Subcutaneous abdominal adipose tissue (tissue), 5 donors: ENCODE data around the gene TMEM266.

Experiments used
- H3K27ac ChIP-seq: one replicate; pipeline ENCODE4 v1.7.0; 2013; ENCODE audit warnings: low read depth, mild to moderate bottlenecking, inconsistent platforms, low read length, moderate library complexity
- H3K27me3 ChIP-seq, 5 donors: one replicate each; pipeline ENCODE4 v1.7.0; 2013; ENCODE audit warnings: low read length in 5 of 5, inconsistent platforms in 1 of 5; ENCODE audit not compliant: control insufficient read depth in 5 of 5, insufficient read depth in 4 of 5
- H3K36me3 ChIP-seq, 5 donors: one replicate each; pipeline ENCODE4 v1.7.0; 2013; ENCODE audit warnings: low read length in 5 of 5; ENCODE audit not compliant: control insufficient read depth in 5 of 5, insufficient read depth in 5 of 5
- H3K4me1 ChIP-seq, 5 donors: one replicate each; pipeline ENCODE4 v1.7.0; 2013; ENCODE audit warnings: low read length in 5 of 5, mild to moderate bottlenecking in 3 of 5, moderate library complexity in 1 of 5; ENCODE audit not compliant: control insufficient read depth in 5 of 5, insufficient read depth in 5 of 5
- H3K4me3 ChIP-seq, 5 donors: one replicate each; pipeline ENCODE4 v1.7.0; 2013; ENCODE audit warnings: low read length in 5 of 5, low read depth in 1 of 5
- H3K9ac ChIP-seq, 5 donors: one replicate each; pipeline ENCODE4 v1.7.0; 2013; ENCODE audit warnings: low read length in 5 of 5, mild to moderate bottlenecking in 4 of 5, moderate library complexity in 3 of 5
- H3K9me3 ChIP-seq, 5 donors: one replicate each; pipeline ENCODE4 v1.7.0; 2013; ENCODE audit warnings: low read length in 5 of 5; ENCODE audit not compliant: control insufficient read depth in 5 of 5
- donor health status: healthy.
- donor health status: healthy.
- donor health status: healthy.
- donor health status: healthy.
- donor health status: healthy.

TMEM266 gene

GRCh38 chr15:76165951-76166350 lies 106.2 kb downstream of the TMEM266 start:
- peaks cover 5 to 49% (median 34%) of the 10 kb centered on the region in 5 donors for H3K4me1 ChIP-seq
- H3K9me3 ChIP-seq, result no peaks in the 10 kb centered on the region
- H3K36me3 ChIP-seq, result no peaks in the 10 kb centered on the region
- no peak overlapping the region for H3K9ac ChIP-seq
- no peaks in the 10 kb centered on the region for H3K27me3 ChIP-seq
- no peak overlapping the region for H3K27ac ChIP-seq
- no peak overlapping the region for H3K4me3 ChIP-seq

- Histone ChIP-seq H3K4me3 (no peak overlapping the region), H3K9ac (no peak overlapping the region), H3K4me1 (peaks cover 0 to 24% (median 12%) of the 10 kb centered on the region in 5 donors), H3K36me3 (no peaks in the 10 kb centered on the region), H3K9me3 (no peaks in the 10 kb centered on the region), H3K27ac (no peak overlapping the region), H3K27me3 (peaks cover 0 to 6% (median 0%) of the 10 kb centered on the region in 5 donors)
These were observed 108.6 kb downstream of the TMEM266 start for GRCh38 chr15:76168237-76168984.

DNA sequence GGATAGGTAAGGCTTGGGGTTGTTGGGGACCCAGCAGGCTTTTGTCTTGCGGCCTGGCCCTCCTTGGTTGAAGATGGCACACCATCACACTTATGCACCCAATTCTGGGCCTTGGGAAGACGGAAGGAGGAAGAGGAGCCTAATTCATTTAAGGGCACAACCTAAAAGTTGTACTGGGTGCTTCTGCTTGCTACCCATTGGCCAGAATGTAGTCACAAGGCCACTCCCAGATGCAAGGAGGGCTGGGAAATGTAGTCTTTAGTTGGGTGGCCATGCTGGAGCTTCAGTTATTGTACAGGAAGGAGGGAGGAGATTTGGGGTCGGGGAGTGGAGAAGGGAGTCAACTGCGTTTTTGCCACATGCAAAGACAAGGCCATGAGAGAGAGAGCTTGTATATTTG lies 109.2 kb downstream of the TMEM266 start:
- no peak overlapping the region for H3K9ac ChIP-seq
- no peak overlapping the region for H3K27ac ChIP-seq
- peaks cover 0 to 7% (median 0%) of the 10 kb centered on the region in 5 donors for H3K27me3 ChIP-seq
- no peaks in the 10 kb centered on the region for H3K36me3 ChIP-seq
- H3K4me1 ChIP-seq, result peaks cover 0 to 18% (median 7%) of the 10 kb centered on the region in 5 donors
- no peak overlapping the region for H3K4me3 ChIP-seq
- peaks cover 0 to 2% (median 0%) of the 10 kb centered on the region in 5 donors for H3K9me3 ChIP-seq

DNA sequence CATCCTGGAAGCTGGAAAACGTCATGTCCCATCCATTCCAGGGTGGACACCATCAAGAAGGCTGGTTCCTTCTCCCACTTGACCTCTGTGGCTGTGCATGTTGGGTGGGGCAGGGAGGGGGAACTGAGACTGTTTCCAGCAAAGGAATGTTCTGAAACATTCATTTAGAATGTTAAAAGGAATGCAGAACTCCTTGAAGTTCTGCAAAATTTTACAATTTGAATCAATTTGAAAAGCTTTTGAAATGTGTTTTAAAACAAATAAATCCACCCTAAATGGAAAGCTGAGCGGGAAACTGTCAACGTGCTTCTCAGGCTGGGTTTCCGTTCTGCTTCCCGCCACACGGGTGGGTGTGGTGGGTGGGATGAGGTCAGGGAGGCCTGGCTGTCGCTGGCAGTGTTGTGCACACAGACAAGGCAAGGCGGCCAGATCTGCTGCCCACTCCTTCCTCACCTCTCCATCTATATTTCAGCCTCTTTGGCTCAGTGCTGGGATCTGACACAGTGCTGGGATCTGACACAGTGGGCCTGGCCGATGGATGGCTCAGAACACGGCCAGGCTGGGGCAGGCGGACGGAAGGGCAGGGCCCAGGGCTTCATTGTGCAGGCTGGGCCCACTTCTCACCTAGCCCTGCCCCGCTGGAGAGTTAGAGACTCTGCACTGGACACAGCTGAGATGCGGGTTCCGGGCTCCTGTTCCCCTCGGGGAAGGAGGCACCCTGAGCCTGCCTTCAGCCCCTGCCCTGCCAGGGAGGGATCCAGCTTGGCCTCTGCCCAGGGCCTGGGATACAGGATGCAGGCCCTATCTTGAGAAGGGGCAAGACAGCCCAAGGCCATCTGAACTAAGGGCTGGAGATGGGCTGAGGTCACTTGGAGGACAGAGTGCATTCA lies 110.4 kb downstream of the TMEM266 start:
- no peak overlapping the region for H3K9ac ChIP-seq
- no peak overlapping the region for H3K27ac ChIP-seq
- H3K36me3 ChIP-seq, result no peaks in the 10 kb centered on the region
- H3K4me1 ChIP-seq, result peaks cover 0 to 14% (median 7%) of the 10 kb centered on the region in 5 donors
- H3K27me3 ChIP-seq, result peaks cover 0 to 7% (median 0%) of the 10 kb centered on the region in 5 donors
- peaks cover 0 to 7% (median 0%) of the 10 kb centered on the region in 5 donors for H3K9me3 ChIP-seq
- H3K4me3 ChIP-seq, result no peak overlapping the region

DNA sequence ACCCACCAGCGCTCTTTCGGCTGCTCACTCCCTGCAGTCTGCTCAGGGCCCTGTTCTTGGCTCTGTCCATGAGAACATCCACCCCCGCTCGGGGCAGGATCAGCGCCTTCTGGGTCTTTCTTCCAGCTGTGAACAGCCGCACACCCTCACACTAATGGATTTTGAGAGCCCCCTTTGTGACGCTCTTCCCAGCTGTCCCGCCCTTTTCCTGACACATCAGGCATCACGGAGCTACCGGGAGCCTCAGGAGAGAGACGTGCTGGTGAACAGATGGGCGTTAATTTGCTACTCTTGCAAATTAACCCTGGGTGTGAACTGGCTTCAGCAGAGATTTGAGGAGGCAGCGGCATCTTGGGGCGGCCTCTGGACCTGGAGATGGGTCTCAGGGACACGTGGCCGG lies 113.0 kb downstream of the TMEM266 start:
- H3K36me3 ChIP-seq, result no peaks in the 10 kb centered on the region
- no peak overlapping the region for H3K9ac ChIP-seq
- H3K27me3 ChIP-seq, result peaks cover 0 to 25% (median 2%) of the 10 kb centered on the region in 5 donors
- H3K4me3 ChIP-seq, result no peak overlapping the region
- H3K4me1 ChIP-seq, result peaks cover 0 to 18% (median 10%) of the 10 kb centered on the region in 5 donors
- peaks cover 0 to 7% (median 0%) of the 10 kb centered on the region in 5 donors for H3K9me3 ChIP-seq
- no peak overlapping the region for H3K27ac ChIP-seq

DNA sequence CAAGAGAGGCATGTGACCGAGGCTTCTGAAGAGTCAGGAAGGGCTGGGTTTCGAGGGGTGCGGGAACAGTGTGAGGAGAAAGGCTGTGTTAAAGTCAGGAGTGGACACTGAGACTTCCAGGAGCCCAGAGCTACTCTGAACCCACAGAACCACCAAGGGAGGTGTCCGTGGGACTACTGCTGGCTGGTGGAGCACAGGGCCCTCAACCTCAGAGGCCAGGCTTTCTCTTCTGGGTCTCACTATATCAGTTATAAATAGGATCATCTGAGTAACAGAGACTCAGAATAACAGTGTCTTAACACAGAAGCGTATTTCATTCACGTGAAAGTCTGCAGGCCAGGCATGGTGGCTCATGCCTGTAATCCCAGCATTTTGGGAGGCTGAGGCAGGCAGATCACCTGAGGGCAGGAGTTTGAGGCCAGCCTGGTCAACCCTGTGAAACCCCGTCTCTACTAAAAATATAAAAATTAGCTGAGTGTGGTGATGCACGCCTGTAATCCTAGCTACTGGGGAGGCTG lies 113.6 kb downstream of the TMEM266 start:
- H3K36me3 ChIP-seq, result no peaks in the 10 kb centered on the region
- no peak overlapping the region for H3K4me3 ChIP-seq
- peaks cover 0 to 31% (median 7%) of the 10 kb centered on the region in 5 donors for H3K27me3 ChIP-seq
- no peak overlapping the region for H3K9ac ChIP-seq
- peaks cover 0 to 7% (median 0%) of the 10 kb centered on the region in 5 donors for H3K9me3 ChIP-seq
- no peak overlapping the region for H3K27ac ChIP-seq
- peaks cover 0 to 24% (median 15%) of the 10 kb centered on the region in 5 donors for H3K4me1 ChIP-seq

- Histone ChIP-seq H3K4me3 (no peak overlapping the region), H3K27me3 (peaks cover 0 to 40% (median 15%) of the 10 kb centered on the region in 5 donors), H3K27ac (no peak overlapping the region), H3K9me3 (peaks cover 0 to 7% (median 0%) of the 10 kb centered on the region in 5 donors), H3K4me1 (peaks cover 0 to 21% (median 15%) of the 10 kb centered on the region in 5 donors), H3K36me3 (no peaks in the 10 kb centered on the region), H3K9ac (no peak overlapping the region)
These were observed 114.9 kb downstream of the TMEM266 start for GRCh38 chr15:76174654-76175053.

DNA sequence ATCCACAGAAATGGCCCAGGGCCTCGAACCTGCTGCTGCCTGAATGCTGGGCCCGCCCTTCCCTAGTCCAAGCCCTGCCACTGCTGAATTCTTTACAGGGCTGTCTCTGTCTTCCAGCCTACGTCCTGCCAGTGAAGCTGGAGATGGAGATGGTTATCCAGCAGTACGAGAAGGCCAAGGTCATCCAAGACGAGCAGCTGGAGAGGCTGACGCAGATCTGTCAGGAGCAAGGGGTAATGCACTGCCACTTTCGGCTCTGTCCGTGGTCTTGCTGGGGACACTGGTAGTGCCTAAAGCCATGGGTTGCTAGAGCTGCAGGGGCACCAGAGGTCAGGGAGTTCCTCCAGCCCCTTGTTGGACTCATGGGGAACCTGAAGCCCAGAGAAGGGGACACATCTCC lies 115.7 kb downstream of the TMEM266 start:
- H3K4me1 ChIP-seq, result peaks cover 0 to 16% (median 12%) of the 10 kb centered on the region in 5 donors

GRCh38 chr15:76176059-76176458 lies 116.3 kb downstream of the TMEM266 start:
- no peak overlapping the region for H3K4me3 ChIP-seq
- peaks cover 0 to 14% (median 10%) of the 10 kb centered on the region in 5 donors for H3K4me1 ChIP-seq
- no peak overlapping the region for H3K27ac ChIP-seq
- H3K27me3 ChIP-seq, result peaks cover 0 to 40% (median 17%) of the 10 kb centered on the region in 5 donors
- no peak overlapping the region for H3K9ac ChIP-seq
- peaks cover 0 to 7% (median 0%) of the 10 kb centered on the region in 5 donors for H3K9me3 ChIP-seq
- H3K36me3 ChIP-seq, result no peaks in the 10 kb centered on the region

More for the DNA sequence above, 115.7 kb downstream of the TMEM266 start:
- Histone ChIP-seq H3K9ac (no peak overlapping the region), H3K36me3 (no peaks in the 10 kb centered on the region), H3K4me3 (no peak overlapping the region), H3K27me3 (peaks cover 0 to 40% (median 15%) of the 10 kb centered on the region in 5 donors), H3K27ac (no peak overlapping the region), H3K9me3 (peaks cover 0 to 7% (median 0%) of the 10 kb centered on the region in 5 donors)
